GM21786 (cell line): ENCODE data around the gene ATP6V1C2.

ENCODE experiments used
- ATAC-seq: cut with Tn5 transposase; IDR thresholded peaks from one replicate; pipeline ENCODE4 v1.9.1; 2021; ENCODE audit not compliant: unreplicated experiment

Gene ATP6V1C2

GRCh38 chr2:10721396-10722251, at the start of gene ATP6V1C2:
TSS of gene ATP6V1C2 (plus strand) at chr2:10721630. CDS start at chr2:10722850, 1,220 bp downstream.
- no peak for ATAC-seq

DNA sequence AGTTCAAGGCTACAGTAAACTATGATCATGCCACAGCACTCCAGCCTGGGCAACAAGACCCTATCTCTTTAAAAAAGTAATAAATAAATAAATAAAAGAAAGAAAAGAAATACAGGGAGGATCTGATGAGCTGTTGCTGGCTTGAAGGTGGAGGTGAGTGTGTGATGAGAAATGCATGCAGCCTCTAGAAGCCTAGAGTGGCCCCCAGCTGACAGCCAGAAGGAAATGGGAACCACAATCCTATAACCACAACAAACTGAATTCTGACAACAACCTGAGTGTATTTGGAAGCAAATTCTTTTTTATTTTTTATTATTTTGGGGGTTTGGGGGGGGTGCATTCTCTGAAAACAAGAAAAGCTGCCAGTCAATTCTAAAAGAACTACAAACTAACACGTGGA, 46.3 kb upstream of the ATP6V1C2 start:
- no peak for ATAC-seq

- no peak for ATAC-seq
Measured at GRCh38 chr2:10678225-10678624, 43.2 kb upstream of the ATP6V1C2 start.

- no peak for ATAC-seq
Measured at GRCh38 chr2:10680214-10680613, 41.2 kb upstream of the ATP6V1C2 start.

- ATAC-seq: no peak
Measured at GRCh38 chr2:10680957-10681356, 40.5 kb upstream of the ATP6V1C2 start.

DNA sequence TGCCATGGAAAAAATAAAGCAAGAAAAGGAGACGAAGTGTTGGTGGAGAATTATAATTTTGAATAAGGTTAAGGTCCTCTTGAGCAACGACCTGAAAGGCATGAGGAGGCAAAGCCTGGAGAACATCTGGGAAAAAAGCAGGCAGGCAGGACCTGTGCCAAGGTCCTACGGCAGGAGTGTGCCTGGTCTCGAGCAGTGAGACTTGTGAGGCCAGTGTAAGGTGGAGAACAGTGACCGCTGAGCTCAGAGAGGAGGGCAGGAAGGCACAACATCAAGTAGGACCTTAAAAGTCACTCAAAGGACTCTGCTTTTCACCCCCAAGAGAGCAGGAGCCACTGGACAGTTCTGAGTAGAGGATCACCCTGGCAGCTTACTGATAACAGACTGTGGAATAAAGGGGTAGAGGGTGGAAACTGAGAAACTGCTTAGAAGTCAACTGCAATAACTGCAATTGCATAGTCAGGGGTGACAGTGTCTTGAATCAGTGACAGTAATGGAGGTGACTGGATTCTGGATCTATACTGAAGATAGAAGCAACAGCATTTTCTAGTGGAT, 35.2 kb upstream of the ATP6V1C2 start:
- ATAC-seq: no peak

DNA sequence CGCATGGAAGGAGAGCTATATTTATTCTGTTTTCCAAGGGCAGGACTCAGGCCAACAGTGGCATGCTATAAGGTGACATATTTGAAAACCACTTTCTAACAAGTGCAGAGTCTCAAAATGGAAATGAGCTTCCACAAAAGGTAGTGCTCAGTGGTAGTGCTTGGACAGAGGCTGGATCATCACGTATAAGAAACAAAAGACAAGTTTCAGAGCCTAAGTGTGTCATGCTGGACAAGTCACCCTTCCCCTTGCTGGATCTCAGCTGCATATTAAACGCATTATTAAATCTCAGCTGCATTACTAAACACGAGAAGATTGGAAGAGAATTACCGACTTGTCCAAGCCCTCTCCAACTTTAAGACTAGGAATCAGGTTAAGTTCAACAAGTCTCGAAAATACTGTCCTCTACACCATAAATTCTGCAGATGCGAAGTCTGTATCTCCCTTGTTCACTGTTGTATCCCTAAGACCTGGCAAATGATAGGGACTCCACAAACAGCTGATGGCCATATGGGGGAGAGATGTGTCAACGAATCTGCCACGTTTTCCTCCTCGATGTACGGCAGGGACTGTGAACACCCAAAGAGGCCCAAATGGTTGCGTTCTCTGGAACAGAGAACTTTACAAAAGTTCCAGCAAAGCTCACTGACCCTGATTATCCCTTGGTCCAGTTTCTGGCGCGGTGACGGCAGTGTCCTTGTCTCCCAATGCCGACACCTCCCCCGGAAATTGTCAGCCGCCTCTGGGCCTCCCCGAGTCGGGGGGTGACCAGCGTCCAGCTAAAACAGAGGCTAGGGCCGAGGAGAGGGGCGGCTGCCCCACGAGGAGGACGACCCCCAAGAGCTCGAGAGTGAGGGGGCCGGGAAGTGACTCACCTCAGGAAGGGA, 32.3 kb upstream of the ATP6V1C2 start:
- peak; percentile 32 for ATAC-seq

DNA sequence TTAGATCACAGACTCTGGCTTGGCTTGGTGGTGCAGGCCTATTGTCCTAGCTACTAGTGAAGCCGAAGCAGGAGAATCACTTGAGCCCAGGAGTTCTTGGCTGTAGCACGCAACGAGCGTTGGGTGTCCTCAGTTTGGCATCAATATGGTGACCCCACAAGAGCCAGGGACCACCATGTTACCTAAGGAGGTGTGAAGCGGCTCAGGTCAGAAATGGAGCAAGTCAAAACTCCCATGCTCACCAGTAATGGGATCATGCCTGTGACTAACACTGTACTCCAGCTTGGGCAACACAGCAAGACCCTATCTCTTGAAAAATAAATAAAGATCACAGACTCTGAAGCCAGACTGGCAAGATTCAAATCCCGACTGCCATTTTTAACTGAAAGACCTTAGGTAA, 29.9 kb upstream of the ATP6V1C2 start:
- ATAC-seq: no peak

- no peak for ATAC-seq
Measured at GRCh38 chr2:10700078-10700803, 21.2 kb upstream of the ATP6V1C2 start.

DNA sequence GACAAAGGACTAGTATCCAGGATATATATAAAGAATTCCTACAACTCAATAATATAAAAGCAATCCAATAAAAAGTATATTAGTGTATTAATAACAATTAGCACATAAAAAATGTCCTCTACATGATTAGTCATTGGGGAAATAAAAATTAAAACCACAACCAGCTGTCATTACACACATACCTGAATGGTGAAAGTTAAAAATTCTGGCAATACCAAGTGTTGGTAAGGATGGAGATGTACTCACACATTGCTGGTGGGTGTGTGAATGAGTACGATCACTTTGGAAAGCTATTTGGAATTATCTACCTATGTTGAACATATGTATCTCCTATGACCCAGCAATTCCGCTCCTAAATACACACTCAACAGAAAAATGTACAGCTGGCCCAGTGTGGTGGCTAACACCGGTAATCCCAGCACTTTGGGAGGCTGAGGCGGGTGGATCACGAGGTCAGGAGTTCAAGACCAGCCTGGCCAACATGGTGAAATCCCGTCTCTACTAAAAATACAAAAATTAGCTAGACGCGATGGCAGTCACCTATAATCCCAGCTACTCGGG, 17.3 kb upstream of the ATP6V1C2 start:
- ATAC-seq: no peak

DNA sequence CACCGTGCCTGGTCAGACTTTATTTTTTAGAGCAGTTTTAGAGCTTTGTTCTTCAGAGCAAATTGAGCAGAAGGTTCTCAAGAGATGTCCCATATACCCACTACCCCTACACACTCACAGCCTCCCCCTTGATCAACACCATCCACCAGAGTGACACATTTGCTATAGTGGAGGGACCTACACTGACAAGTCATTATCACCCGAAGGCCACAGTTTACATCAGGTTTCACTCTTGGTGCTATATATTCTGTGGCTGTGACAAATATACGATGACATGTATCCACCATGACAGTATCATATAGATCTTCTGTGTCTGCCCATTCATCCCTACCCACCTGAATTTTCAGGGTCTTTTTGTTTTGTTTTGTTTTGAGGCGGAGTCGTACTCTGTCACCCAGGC, 15.4 kb upstream of the ATP6V1C2 start:
- no peak for ATAC-seq

DNA sequence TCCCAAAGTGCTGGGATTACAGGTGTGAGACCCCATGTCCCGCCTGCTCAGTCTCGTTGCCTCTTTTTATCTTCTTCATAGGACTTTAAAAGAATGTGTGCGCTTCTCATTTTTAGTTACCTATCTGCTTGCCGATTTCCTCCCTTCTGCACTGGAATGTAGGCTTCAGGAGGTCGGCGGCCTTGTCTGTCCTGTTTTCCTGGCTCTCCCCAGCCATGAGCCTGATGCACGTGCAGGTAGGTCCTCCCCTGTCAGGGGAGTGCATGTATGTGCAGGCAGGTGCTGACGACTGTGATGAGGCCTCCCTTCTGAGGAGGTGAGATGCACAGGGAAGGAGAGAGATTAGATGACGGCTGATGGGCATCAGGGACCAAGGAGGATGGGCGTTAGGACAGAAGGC, 13.6 kb upstream of the ATP6V1C2 start:
- no peak for ATAC-seq

GRCh38 chr2:10709290-10709939, 12.0 kb upstream of the ATP6V1C2 start:
- ATAC-seq: no peak

GRCh38 chr2:10712185-10712809, 9.1 kb upstream of the ATP6V1C2 start:
- no peak for ATAC-seq

DNA sequence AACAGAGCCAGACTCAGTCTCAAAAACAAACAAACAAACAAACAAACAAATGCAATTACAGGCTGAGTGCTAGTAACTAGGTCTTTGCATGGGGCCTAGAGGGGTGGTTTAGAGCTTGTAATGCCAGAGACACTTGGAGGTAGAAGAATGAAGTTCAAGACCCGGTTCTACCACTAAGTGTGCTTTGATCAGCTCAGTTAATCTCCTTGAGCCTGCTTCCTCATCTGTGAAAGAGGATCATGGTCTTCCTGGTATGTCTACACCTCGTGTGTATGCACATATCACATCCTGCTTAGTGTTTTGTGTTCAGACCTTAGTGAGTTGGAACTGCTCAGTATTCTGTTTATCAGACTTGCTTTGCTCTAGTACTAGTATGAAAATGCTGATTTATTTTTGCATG, 4.8 kb upstream of the ATP6V1C2 start:
- ATAC-seq: no peak

DNA sequence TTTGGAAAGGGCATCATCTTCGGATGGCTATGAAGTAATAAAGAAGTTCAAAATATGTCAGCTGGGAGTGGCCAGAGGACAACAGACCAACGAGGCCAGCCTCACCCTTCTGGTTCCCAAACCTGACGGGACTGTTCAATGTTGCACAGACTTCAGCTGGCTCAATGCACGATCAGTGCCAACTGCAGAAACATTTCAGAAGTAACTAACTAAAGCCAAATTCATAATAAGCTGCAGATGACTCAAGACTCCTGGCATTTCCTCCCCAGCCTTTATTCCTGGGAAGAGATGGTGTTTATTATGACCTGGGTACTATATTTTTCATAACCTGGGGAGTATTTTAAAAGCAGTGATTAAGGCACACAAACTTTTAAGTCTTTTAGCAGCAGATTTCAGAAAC, 3.8 kb upstream of the ATP6V1C2 start:
- ATAC-seq: no peak

GRCh38 chr2:10720306-10720705, 1.1 kb upstream of the ATP6V1C2 start:
- ATAC-seq: no peak

DNA sequence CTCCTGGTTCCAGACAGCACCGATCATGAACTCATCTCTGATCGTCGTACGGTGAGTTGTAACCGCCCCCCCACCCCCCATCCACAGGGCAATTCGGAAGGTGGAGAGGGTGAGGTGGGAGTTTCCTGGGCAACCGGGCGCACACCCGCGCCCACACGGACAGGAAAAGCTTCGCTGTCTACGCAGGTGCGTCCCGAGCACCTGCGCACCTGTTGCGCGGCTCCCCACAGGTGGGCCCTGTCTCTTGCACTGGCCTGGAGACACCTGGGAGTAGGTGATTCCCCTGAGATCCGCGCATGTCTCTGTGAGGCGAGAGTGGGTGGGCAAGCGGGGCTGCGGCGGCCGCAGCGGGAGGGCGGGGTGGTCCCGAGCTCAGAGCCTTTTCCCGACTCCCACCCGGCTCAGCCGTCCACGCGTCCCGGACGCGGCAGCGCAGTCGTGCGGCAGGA, 459 bp upstream of the ATP6V1C2 start:
- ATAC-seq: no peak

GRCh38 chr2:10722252-10722825, 909 bp downstream of the ATP6V1C2 start:
- no peak for ATAC-seq
